ENCODE data around the gene ARL4D.

Gene ARL4D

DNA sequence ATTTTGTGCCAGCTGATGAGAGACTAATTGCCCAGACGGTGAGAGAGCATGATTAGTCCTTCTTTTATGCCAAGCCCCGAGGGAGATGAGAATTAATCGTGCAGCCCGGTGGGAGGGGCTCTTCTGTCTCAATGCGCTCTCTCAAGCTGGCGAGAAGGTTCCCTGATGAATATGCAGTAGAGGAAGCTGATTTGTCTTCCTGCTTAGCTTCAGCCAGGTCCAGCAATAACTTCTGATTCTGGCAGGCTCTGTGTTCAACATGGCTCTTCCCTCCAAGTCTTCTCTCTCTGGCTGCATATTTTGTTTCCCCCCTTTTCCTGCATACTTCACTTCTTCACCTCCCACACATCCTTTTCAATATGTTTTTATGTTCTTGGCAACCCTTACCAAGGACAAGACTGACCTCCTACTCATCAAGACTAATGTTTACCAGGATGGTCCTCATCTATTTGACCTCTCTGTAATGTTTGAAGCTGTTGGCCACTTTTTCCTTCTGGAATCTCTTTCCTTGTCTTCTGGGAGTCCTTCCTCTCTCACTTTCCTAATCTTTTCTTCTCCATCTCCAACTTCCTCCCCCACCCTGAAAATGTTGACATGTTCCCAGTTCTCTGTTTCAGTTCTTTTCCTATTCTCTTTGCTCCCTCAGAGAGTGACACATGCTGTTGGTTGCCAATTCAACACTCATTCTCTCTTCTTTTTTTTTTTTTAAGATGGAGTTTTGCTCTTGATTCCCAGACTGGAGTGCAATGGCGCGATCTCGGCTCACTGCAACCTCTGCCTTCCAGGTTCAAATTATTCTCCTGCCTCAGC is 33.1 kb downstream of the ARL4D start:
- no peak for DNase-seq

DNA sequence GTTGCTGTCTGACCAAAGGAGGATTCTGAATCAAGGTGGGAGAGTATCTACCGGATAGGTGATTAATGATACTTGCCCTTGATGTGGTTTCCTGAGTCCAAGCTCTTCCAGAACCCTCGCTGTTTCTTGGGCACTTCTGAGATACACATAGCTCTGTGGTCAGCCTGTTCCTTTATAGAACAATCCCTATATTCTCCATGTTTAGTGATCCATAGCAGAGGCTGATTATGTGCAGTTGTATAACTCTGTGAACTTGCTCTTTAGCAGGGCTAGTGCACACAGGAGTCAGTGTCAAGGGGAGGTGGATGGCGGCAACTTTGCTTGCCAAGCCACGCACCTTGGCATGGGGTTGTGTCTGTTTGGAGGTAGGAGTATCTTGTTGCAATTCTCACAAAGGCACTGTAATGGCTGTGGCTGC is 36.1 kb downstream of the ARL4D start:
- DNase-seq: no peak

DNA sequence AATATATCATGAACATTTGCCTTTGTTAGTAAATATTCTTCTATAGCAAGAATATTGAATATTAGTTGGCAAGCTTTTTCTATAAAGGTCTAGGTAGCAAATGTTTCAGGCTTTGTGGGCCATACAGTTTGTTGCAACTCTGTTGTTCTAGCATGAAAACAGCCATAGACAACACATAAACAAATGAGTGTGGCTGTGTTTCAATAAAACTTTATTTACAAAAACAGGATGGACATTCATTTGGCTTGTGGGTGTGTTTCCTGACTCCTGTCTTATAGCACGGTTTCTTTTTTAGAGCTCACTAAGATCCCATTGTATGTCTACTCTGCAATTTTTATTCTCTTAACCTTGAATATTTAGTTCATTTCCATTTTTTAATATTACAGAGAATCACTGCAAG is 39.0 kb downstream of the ARL4D start:
- DNase-seq: no peak

DNA sequence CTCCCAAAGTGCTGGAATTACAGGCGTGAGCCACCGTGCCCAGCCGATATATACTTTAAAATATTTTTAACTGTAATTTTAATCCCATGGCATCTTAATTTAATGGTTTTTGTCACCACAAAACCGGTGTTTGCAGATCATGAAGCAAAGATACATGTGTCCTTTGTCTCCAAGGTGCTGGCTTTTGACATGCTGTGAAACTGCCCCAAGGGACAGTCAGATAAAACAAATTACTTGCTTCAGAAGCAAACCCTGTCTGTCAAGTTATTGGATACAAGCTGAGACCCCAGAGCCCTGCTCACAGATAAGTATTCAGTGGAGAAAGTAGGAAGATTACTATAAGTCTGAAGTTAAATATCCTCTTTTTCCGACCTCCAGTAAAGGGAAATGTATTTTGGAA is 39.8 kb downstream of the ARL4D start:
- no peak for DNase-seq

DNA sequence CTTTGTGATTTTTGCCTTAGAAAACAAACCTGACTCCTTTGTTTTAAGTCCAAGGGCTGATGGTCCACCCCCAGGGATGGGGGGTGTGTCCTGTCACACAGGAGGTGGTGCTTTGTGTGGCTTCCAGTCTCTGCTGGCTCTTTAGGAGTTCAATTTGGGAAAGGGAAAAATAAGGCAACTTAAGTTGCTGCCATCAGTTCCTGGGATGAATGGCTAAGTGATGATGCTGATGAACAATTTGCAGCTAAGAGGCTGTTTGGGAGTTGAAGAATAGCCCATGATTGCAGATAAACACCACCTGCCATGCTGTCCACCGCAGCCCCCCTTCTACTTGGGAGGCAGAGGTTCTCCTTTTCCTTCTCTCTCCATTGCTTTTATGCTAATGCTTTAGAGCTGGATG is 40.2 kb downstream of the ARL4D start:
- no peak for DNase-seq

DNA sequence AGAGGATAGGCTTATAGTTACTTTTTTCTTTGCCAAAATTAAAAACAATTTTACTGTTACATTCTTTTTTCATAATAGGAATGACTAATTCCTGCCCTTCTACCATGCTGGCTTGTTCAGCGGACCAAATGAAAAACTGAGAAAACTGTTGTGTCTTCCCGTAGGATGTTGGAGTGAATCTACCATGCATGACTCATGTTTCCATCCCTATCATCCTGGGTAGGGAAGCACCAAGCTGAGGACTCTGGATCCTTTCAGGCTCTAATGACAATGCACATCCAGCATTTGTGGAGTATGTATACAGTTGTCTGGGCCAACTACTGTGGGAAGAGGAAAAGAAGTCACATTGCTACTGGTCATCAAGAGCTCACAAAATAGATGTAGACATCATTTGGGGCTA is 43.9 kb downstream of the ARL4D start:
- no peak for DNase-seq

DNA sequence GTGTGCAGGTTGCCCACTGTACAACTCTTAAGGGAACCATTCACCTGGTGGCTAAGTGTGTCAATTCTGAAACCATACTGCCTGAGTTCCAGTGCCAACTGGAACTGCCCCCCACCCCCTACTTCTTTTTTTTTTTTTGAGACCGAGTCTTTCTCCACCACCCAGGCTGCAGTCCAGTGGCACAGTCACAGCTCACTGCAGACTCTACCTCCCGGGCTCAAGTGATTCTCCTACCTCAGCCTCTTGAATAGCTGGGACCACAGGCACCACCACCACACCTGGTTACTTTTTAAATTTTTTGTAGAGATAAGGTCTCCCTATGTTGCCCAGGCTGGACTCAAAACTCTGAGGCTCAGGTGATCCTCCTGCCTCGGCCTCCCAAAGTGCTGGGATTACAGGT is 44.6 kb downstream of the ARL4D start:
- no peak for DNase-seq

DNA sequence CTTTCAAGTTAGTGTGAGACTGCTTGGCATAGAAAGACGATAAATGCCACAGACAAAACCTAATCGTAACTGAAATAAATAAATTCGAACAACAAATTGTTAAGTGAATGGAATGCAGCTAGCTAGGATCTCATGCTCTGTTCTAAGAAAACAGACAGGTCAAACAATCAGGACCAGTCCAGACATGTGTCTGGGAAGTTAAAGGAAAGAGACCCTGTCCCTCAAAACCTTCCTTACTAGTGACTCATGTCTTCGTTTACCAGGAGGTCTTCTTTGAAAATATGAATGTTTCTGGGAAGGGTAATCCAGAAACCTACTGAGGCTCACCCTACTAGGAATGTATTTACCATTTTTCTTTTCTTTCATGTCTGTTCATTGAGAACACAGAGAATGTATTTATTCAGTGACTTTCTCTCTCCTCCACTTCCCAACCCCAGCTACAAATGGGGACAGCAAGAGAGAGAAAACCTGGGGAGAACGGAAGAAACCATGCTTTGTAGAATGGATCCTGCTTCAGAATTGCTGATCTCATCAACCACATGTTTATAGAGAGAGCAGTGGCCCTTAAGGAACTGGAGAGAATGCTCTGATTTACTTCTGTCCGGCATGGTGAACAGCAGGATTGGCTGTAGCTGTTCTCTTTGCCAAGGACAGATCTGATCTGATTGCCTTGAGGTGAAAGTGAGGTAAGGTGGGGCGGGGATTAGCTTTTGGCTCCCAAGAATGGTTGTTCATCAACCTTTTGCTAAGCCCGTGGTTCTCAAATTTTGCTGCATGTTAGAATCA is 45.6 kb downstream of the ARL4D start:
- no peak for DNase-seq

DNA sequence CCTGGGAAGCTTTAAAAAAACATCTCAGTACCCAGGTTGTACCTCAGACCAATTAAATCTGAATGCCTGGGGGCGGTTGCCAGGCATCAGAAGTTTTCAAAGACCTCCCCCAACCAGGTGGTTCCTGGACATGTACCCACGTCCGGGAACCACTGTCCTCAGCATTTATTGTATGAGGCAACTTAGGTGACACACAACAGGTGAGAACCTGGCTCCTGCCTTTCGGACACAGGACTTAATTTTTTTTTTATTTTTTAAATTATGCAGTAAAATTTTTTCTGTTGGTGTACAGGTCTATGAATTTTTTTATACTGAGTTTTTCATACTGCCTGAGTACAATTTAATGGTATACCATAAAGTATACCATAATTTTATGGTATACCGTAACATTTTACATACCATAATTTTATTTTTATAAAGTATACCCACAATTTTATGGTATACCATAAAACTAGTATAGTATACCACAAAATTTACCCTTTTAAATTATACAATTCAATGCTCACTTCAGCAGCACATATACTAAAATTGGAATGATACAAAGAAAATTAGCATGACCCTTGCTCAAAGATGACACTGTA is 46.3 kb downstream of the ARL4D start:
- no peak for DNase-seq

DNA sequence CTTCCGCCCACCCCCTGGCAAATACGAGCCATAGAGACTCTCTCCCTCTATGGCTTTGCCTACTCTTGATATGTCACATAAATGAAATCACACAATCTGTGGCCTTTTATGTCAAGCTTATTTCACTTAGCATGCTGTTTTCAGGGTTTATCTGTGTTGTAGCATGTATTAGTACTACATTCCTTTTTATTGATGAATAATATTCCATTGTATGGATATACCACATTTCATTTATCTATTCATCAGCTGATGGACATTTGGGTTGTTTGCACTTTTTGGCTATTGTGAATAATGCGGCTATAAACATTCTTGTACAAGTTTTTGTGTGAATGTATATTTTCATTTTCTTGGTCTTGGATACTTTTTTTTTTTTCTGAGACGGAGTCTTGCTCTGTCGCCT is 48.0 kb downstream of the ARL4D start:
- no peak for DNase-seq

DNA sequence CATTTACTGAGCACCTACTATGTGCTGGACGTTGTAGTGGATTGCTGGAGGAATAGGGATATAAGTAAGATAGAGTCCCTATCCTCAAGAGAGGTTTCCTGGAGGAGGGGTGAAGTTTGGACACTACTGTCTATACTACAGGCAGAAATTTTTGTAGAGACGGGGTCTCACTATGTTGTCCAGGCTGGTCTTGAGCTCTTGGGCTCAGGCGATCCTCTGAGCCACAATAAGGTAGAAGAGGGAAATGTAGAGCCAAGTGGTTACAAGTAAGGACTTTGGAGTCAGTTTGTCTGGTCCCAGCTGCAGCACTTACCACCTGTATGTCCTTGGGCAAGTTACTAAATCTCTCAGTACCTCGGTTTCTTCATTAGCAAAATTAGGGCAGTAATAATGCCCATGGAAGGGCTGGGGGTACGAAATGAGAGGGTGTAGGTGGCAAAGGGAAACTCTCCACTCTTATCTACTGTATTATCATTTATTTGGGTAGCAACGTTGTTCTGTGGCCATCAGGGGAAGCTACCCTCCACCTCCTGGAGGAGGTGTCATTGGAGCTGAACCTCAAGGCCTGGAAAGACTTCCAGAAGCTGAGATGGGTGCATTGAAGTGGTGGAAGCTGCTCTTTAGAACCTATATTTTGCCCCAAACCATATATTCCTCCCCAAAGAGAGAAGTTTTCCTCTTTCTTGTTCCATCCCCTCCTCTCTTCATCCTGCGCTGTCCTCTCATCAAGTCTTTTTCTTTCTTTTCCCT is 50.1 kb downstream of the ARL4D start:
- no peak for DNase-seq

DNA sequence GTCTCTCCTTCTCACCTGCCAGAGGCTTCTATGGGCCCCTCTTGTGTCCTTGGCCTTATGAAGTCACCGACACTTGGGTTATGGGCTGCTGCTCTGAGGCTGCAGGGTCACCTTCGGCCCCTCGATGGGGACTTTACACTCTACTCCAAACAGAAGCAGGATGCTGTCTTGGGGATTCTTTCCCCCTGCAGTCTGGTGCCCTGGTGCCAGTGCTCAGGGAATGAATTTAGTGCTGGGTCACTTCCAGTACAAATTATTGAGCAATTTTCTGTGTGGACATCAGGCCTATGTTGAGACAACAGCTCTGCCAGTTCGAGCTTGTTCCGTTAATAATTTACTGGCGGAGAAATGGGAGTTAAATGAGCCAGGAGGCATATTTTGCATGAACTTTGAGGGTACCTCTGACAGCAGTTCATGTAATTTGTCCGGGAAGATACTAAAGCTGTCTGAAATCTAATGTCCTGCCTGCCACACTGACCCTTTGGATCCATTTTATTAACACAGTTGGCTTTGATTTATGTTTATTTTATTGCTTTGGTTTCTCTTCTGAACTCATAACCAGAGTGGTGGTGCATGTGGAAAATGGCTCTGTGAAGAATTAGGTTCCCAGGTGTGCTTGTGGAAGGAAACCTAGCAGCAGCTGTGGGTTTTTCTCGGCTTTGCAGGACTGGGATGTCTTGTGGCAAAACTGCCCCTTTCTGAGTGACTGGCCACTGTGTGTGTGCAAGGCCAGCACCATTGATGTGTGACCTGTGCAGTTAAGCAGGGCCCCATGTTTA is 50.9 kb downstream of the ARL4D start:
- no peak for DNase-seq

Data from CD4-positive, alpha-beta T cell treated with Interleukin-6 for 4 hours (primary cell).